NCI-H1092 (cell line): ENCODE results near the gene KRT33B.

Source experiments
- DNase-seq: peaks from one replicate; lab custom pipeline; 2025; lab: John Stamatoyannopoulos, UW

The KRT33B gene

DNA sequence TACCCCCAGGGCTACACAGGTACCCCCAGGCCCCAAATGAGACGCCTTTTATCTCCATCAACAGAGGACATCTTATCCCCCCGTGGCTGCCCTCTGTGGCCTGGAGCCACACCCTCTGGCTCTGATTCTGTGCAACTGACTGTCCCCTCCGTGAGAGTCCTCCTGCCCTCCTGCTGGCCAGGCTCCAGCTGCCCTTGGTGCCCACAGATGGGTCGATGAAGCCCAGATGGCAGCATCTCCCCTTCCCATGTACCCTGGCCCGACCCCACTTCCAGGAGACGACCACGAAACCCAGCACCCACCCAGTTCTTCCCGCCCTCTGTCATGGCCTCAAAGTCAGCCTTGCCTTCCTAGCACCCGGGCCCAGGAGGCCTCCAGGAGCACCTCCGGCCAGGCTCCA lies 44.5 kb downstream of the KRT33B start:
- DNase-seq, result no peak

DNA sequence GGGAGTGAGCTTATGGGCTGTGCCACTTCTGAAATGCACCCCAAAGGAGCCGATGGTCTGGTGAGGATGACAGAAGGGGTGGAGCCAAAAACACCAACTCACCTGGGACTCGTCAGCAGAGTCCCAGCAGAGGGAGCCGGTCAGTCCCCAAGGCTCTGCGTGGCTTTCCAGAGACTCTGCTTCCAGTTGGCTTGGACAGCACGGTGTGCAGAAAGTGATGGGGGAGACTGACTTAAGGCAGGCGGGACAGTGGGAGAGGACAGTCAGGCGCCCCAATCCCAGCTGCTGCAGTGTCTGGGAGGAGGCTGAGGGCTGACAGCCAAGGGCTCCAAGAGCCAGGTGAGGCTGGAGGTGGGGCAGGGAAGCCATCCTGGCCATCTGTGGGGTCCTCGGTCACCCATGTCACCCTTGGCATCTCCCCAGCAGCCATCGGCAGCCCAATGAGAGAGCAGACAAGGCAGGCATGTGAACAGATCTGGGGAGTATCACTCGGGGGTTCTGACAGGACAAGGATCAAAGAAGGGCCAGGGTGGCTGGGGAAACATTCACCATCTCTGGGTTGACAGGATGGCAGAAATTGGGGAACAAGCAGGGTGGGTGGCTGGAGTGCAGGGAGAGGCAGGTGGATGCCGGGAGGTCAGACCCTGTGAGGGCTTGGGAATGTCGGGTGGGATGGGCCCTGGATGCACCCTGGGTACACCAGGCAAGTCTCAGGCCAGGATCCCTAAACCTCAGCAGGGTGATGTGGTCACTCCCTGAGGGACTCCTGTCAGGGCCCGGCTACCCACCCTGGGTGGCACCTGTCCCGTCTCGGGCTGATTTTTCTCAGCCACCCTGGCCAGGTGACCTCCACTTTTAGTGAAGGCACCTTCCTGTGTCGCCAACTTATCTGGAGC lies 45.2 kb downstream of the KRT33B start:
- DNase-seq, result no peak

DNA sequence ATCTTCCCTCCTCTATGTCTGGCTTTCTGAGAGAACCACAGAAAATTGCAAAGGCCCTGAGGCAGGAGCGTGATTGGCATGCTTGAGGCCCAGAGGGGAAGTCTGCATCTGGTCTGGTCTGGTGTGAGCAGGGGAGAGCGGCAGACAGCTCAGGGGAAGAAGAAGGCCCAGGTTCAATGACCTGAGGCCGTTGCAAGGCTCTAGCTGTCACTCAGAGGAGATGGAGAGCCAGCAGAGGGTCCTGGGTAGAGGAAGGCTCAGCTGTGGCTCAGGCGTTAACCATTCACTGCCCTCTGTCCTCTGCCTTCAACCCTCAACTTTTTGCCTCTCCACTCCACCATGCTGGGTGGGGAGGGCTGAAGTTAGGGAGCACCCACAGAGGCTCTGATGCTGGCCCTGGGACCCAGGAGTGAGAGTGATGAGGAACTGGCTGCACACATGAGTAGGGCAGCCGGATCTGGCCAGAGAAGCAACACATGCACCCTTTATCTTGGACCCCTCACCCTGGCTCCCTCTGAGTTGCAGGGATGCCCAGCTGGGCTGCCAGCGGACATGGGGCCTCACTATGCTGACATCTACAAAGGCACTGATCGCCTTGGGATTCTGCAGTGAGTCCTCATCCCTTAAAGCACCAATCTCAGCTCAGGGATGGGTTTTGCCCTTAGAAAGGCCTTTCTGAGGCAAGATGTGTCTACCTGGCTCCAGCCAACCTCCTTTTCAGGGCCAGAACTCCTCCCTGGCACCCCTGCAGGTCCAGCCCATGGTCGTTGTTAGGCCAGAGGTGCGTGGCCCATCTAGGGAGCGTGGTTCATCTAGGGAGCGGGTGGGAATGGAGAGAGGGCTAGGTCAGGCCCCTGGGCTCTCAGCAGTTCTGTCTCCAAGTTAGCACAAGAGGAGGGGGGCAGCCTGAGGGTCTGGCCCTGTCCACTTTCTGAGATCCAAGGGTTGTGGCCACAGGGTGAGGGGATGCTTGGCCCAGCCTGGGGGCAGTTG lies 46.4 kb downstream of the KRT33B start:
- DNase-seq, result no peak

DNA sequence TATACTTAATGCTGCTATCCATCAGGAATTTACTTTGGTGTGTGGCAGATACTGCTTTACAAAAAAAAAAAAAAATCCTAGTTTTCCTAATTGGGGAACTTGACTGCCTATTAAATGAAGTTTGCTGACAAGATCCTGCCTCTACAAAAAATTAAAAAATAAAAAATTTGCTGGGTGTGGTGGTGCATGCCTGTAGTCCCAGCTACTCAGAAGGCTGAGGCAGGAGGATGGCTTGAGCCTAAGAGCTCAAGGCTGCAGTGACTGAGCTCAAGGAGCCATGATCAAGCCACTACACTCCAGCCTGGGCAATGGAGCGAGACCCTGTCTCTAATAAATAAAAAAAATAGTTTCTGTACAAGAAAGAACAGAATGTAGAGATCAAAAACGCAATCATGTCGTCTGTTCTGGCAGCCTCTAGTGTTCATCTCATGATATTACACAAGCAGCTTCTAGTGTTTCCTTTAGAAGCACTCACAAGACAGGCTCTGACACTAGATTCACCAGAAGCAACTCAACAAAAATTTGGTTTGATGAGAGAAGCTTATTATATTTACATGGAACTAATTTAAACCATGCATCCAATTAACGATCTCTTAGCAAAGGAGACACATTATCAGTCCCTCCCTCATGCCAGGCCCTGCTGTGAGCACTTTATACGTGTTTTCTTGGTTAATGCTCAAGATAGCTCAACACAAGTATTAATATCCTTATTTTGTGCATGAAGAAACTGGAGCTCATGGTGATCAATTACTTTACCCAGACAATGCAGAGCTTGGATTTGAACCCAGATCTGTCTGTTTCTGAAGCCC lies 47.3 kb downstream of the KRT33B start:
- peak; percentile 16 for DNase-seq

DNA sequence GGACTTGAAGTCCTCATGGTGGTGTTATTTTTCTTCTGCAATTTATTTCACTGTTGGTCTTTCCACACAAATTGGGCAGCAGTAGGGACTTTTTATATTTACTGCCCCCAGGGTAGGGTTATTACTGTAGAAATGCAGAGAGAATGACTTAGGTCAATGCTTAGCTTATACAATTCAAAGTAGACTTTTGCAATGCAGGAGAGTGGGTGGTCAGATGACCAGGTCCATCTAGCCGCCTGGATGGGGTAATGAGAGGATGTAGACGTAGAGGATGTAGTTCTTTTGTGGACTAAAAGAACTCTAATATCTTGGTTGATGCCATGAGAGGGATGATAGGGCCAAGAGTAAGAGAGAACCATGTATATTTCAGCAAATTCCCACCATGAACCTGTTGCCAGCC lies 51.4 kb downstream of the KRT33B start:
- DNase-seq, result no peak

DNA sequence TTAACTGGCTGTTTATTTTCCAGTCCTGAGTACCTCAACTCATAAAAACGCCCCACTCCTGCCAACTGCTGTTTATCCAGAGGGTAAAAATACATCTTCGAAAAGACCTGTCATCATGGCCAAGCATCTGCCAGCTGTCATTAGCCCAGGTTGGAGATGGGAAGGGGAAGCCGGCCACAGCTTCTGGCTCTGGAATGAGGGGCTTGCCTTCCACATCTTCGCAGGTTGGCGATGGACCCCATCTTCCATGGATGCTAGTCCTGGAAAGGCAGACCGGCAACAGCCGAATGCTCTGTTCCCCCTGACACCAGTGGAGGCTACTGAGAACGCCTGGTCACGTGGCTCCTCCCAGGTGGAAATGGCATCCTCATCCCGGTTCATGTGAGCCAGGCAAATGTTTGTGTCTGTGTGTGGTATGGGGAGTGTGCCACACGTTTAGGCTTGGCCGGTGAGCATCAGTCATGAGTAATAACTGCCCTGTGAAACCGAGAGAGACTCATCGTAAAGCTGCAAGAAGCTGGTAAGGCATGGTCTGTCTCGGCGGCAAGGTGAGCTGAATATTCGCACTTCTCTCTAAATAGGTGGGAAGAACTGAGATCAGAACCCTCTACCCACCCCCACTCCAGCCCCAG lies 53.7 kb downstream of the KRT33B start:
- peak; percentile 33 for DNase-seq

DNA sequence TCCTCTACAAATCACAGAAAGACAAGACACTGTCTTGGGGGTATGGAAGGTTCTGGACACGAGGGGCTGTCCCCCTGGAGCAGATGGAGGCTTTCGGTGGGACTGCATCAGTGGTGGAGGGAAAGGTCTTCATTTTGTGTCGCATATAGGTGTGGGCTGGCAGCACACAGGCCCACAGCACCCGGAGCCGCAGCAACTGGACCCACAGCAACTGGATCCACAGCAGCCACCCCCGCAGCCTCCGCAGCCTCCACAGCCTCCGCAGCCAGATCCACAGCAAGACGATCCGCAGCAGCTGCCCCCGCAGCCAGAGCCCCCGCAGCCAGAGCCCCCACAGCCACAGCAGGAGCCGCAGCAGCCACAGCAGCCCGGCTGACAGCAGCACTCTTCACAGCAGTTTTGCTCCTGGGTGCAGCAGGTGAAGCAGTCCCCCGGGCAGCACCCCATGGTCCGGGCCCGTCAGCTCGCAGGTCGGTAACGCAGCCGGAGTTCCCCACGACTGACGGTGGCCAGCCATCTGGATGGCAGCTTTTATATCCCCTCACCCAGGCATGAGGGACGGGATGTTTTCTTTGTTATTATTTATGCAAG lies 54.3 kb downstream of the KRT33B start, which contains the start of gene KRTAP17-1:
TSS of gene KRTAP17-1 (minus strand) at position 507 of the 591 bp plus-strand sequence. CDS start at position 447, 60 bp downstream.
- DNase-seq, result no peak
